Stimulated activated CD8-positive, alpha-beta memory T cell treated with anti-CD3 and anti-CD28 coated beads, Interleukin-12 subunit alpha, Interleukin-12 subunit beta, amount 100 ng/mL, for 4 hours (primary cell): ENCODE results near the gene EDNRB.
"Not testable (repeated sequence)": the region's sequence is repeated elsewhere in the genome, so short reads cannot be mapped to it uniquely, and the experiment has no call there.

Experiments used
- DNase-seq: peaks from one replicate; pipeline ENCODE4 v3.0.0-alpha.2; 2020; ENCODE audit warnings: low read depth

EDNRB gene

DNA sequence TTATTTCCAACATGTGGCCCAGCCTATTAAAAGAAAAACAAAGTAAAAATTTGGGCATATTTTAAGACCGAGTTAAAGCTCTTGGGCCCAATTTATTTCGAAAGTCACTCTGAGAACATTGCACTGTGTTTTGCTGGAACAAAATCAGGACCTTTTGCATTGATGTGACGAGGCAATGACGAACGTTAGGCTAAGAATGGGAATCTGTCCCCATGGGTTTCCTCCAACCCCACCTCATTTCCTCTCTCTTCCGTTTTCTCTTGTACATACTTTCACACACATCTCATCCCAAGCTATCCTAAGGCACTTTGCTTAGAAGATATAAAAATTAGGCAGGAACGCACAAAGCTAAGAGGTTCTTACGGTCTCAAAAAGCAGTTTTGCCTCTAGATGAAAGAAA lies 22.1 kb downstream of the EDNRB start:
- DNase-seq: no peak

- DNase-seq: no peak
Observed at GRCh38 chr13:77894743-77895142, 23.9 kb downstream of the EDNRB start.

DNA sequence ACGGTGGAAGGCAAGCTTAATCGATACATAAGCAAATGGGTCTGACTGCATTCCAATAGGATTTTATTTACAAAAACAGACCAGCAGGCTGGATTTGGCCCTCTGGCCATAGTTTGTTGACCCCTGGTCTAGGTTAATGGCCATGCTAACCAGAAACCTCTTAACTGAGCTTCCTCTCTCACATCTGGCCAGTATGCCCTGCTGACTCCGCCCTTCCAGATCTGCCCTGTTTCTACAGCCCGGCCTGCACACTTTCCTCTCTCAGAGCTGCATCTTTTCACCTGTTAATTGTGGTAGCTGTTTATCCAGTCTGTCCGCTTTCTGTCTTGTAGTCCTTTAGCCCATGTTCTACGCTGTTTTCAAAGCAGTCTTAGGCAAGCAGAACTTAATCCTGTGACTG lies 25.6 kb downstream of the EDNRB start:
- no peak for DNase-seq

GRCh38 chr13:77892491-77892890 lies 26.1 kb downstream of the EDNRB start:
- no peak for DNase-seq

GRCh38 chr13:77891486-77891885 lies 27.1 kb downstream of the EDNRB start:
- no peak for DNase-seq

DNA sequence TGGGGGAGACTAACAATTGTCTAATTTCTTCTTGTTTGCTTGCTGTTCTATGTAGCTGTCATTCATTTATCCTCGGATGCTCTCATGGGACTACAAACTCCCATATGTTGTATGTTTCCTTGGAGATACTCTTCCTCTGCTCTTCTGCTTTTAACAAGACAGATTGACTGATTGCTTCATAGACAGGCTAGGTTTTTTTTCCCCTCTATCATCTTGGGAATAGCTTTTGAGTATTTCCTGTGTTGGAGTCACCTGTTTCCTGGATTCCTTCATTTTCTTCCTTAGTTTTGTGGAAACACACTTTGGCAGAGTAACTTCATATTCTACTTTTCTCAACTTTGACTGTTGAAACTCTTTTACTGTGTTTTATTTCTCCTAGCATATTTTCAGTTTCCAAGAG lies 27.6 kb downstream of the EDNRB start:
- no peak for DNase-seq

DNA sequence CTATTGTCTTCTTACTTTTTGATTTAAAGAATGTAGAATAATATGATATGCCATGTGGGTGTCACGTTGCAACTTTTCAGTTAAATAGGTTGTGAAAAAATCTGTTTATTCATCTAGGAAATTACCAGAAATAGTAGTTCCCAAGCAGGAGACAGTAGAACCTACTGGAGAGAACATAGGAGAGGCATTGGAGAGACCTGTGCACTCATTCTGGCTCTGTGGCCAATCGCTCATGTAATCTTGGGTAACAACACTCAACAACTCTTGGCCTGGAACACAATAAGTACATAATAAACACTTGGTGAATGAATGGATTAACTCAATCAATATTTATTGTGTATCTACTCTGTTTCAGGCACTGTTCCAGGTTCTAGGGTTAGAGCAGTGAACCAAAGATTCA lies 35.3 kb downstream of the EDNRB start:
- no peak for DNase-seq

DNA sequence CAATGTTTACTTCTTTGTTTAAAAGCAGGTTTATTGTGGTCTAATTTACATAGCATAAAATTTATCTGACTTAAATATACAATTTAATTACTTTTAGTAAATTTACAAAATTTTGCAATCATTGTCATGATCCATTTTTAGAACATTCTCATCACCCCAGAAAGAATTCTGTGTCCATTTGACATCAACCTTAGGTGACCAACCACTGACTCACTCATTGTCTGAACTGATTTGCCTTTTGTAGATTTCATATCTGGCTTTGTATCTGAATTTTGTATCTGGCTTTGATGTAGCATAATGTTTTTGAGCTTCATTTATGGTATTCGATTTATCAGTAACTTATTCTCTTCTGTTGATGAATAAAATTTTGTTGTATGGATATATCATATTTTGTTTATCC lies 40.4 kb downstream of the EDNRB start:
- DNase-seq: no peak

GRCh38 chr13:77876176-77876575 lies 42.5 kb downstream of the EDNRB start:
- DNase-seq: no peak

DNA sequence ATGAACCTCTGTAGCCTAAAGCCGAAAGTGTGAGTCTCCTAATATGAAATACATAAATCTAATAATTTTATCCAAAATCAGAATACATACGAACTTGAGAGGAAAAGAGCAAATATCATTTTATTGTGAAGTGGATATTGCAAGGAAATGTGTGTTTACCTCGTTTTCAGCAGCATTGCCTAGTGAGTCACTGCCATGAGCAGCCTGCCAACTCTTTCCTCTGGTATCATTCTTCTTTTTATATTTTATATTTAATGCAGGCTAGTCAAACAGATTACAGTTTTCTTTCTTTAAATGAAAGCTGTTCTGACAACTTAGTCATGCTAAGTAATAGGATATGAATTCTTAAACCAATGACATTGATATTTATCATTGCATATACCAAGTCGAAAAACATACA lies 44.2 kb downstream of the EDNRB start:
- DNase-seq: no peak

GRCh38 chr13:77872995-77873394 lies 45.6 kb downstream of the EDNRB start:
- DNase-seq: no peak

GRCh38 chr13:77871596-77871995 lies 47.0 kb downstream of the EDNRB start:
- no peak for DNase-seq

DNA sequence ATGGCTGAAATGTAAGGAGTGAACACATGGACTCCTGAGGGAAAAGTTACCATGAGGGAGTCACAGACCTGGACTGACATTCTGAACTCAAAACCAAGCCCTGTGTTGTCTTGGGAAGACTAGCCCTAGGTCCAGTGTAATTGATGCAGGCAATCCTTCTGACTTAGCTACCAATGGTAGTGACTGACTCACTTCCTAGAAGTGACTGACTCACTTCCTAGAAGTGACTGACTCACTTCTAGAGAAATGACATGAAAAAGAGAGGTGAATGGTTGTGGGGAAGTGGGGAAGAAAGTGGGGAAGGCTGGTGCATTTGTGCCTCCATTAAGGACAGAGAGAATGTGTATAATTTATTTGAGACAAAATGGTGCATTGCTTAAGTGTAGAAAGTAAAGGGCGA lies 49.9 kb downstream of the EDNRB start:
- no peak for DNase-seq

DNA sequence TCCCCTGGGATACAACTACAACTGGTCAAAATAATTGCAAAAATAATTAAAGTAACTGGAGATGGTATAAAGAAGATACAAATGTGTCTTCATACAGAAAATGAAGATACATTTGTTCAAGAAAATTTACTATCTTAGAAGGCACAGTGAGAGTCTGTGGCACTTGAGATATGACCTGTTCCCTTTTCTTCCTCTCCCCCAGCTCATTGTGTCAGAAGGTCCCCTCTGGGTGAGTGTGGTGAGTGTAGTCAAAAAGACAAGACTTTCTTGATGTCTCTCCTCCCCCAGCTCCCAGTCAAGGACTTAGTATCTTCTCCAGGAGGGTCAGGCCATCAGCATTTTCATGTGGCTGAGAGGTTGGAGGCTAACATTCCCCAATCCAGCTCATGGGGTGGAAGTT lies 51.7 kb downstream of the EDNRB start:
- DNase-seq: no peak

- DNase-seq: no peak
Observed at GRCh38 chr13:77865622-77866021, 53.0 kb downstream of the EDNRB start.

GRCh38 chr13:77863144-77863543 lies 55.5 kb downstream of the EDNRB start:
- DNase-seq: no peak

- no peak for DNase-seq
Observed at GRCh38 chr13:77861741-77862140, 56.9 kb downstream of the EDNRB start.

DNA sequence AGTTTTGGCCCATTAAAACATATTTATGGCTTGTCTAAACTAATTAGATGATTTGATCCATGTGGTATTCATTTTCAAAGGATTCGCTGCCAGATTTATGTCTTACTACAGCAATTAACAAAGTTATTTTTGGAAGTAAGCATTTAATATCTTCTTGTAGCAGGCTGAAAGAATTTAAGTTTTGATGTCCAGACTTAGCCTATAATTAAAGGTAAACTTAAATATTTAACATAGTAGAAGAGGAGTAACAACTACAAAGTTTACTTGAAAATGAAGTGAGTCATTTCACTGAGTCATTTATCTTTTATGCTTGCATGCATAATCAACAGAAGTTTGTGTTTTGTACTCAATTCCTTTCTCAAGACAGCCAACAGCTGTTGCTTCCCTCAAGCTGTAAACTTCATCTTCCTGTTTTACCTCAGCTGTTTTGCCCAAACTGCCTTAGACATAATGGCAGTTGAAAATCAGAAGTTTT lies 58.1 kb downstream of the EDNRB start:
- DNase-seq: no peak

DNA sequence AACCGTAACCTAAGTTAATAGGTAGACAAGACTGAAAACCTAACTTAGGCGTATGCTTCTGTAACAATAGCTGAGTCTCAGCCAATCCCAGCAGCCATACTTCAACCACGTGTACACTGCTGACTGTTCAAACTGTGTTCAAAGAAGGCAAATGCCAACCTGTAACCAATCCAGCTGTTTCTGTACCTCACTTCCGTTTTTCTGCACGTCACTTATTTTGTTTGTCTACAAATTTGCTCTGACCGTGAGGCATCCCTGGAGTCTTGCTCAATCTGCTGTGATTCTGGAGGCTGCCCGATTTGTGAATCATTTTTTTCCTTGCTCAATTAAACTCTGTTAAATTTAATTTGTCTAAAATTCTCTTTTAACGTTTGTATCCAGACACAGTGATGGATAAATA lies 59.2 kb downstream of the EDNRB start:
- no peak for DNase-seq

DNA sequence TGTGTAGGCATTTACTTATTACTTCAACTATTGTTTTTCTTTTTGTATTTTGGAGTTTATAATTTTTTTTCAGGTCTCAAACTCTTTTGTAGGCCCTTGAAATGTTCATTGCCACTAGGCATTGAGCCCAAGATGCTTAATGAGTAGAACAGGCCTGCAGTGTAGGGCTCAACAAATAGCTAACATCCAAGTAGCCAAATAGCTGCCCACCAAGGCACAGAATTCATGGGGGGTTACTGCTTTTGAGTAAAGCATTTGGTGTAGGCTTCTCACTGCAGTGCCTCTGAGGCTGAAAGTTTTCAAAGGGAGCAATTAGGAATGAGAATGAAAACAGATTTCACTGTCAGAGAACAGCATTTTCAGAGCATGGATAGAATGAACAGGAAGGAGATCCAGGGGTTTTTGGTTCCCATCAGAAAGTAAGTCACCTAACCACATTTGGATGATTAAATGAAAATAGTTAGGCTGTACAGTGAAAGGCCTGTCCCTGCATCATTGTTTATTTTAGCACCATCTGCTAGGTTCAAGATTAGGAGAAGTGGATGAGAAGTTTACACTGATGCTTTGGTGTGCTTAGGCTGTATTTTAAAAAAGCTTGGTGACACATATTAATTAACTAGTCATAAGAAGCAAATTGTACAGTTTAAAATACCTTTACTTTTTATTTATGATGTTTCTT lies 61.0 kb downstream of the EDNRB start:
- no peak for DNase-seq

- DNase-seq: no peak
Observed at GRCh38 chr13:77853703-77854102, 64.9 kb downstream of the EDNRB start.

DNA sequence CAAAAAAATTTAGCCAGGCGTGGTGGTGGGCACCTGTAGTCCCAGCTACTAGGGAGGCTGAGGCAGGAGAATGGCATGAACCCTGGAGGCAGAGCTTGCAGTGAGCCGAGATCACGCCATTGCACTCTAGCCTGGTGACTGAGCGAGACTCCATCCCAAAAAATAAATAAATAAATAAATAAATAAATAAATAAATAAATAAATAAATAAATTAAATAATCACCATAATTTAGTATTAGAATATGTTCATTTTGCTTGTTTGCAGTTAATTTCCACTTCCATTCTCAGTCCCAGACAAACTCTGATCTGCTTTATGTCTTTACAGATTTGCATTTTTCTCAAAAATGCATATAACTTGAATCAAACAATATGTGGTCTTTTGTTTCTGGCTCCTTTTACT lies 70.6 kb downstream of the EDNRB start:
- not testable (repeated sequence) for DNase-seq

- no peak for DNase-seq
Observed at GRCh38 chr13:77846173-77846572, 72.5 kb downstream of the EDNRB start.
